HG03066 (cell line): ENCODE measurements around the gene MAML3.

ENCODE experiments used
- ATAC-seq: cut with Tn5 transposase; IDR thresholded peaks from one replicate; pipeline ENCODE4 v1.9.1; 2021; ENCODE audit warnings: low read depth; ENCODE audit not compliant: unreplicated experiment

The MAML3 gene

DNA sequence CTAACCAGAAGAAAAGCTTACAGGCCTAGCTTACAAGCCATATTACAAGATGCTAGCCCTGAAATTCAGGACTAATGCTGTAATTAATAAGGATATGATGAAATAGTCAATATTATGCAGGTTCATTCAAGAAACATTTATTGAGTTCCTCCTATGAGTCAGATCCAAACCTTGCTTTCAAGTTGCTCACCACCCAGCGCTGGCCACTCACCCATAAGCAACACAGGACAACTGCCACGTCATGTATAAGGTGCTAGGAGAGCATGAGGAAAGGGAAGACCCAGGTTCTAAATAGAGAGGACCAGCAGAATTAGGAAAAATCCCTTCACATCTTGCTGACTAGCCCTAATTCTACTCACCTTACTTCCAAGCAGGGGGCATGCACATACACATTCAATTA is 23.3 kb downstream of the MAML3 start:
- no peak for ATAC-seq

DNA sequence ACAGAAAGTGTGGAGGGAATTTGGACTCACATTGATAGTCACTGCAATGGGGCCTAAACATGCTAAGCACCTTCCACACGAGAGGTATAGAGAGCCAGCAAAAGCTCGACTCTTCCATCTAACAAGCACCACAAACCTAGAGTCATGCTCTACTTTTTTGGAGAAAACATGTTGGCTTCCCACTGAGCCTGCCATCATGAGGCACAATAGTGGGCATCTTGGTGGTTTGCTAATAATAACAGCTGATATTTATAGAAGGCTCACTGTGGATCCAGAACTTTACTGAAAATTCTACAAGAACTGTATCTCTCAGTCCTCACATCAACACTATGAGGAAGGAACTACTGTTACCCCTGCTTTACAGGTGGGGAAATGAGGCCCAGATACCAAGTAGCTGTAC is 26.6 kb downstream of the MAML3 start:
- ATAC-seq, result no peak

DNA sequence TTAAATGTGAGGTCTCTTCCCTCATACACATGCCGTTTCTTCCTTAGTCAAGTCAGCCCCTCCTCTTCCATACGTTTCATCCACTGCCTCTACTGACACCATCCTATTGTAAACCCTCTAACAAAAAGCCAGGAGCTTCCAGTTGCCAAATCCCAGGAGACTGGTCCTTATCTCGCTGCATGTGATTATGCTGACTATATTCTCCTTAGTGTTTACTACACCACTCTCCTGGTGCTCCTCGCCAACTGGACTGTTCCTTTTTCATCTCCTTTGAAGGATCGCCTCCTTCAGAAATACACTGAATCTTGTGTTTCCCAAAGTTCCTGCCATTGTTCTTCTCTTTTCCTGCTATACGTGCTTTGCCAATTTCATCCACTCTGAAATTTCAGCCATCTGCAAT is 27.7 kb downstream of the MAML3 start:
- ATAC-seq, result no peak

DNA sequence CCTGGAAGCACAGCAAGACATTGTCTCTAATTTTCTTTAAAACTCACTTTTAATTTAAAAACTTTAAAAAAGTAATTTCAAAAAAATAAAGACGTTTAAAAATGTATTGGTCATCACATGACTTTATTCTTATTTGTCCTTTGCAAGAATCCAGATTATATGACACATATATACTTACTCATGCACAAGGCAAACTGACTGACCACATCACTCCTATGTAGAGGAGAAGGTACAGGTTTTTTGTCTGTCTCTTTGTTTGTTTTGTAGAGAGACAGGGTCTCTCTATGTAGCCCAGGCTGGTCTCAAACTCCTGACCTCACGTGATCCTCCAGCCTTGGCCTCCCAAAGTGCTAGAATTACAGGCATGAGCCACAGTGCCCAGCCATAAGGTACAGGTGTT is 28.6 kb downstream of the MAML3 start:
- no peak for ATAC-seq

DNA sequence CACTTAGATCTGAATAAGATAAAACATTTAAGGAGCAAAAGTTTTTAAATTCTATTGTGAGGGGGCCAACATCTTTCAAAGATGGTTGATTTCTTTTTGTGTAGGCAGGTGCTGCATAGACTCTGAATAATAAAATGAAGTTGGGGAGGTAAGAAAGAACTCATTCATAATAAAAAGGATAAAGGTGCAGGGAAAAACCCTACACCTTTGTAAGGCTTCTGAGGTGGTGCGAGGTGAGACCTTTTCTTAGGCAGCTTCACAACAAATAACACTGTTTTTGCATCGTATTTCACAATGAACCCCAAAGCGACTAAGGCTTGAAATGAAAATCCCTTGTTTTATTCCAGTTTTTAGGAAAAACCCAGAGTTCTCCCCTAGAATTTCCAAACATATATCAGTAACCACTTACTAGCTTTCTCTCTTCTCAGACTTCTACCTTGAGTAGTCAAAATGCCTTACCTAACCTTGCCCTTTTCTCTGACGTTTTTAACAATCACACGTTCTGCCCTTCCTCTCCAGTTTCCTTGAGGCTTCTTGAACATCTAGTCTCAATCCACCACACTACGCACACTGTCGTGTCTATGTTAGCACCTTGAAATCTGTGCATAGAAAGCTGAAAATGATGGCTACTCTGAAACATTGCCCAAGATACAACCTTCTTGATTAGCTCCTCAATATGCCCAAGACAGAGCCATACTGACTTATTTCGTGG is 30.2 kb downstream of the MAML3 start:
- no peak for ATAC-seq

DNA sequence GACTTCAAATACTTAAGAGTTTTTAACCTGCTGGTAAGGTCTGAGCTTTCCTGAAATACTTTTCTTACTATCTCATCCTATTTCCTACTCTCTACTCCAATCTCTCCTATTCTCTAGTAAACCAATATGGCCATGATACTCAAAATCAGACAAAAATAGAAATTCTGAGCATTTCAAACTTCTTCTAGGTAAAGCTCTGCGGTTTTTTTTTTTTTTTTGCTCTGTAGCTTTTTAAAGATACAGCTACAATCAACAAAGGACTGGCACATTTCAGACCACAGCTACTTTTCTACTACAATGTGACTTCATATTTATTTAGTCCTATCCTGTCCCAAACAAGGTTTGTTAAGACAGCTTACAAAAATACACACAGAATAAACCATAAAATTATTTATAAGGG is 31.1 kb downstream of the MAML3 start:
- ATAC-seq, result no peak

DNA sequence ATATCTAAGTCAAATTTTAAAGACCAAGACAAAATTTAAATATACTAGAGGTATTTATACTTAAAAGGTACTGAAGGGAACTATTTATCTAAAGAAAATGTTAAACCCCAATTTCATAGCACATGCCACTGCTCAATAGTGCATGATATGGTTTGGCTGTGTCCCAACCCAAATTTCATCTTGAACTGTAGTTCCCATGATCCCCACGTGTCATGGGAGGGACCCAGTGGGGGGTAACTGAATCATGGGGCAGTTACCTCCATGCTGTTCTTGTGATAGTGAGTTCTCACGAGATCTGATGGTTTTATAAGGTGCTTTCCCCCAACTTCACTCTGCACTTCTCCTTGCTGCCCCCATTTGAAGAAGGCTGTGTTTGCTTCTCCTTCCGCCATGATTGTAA is 32.3 kb downstream of the MAML3 start:
- ATAC-seq, result no peak

DNA sequence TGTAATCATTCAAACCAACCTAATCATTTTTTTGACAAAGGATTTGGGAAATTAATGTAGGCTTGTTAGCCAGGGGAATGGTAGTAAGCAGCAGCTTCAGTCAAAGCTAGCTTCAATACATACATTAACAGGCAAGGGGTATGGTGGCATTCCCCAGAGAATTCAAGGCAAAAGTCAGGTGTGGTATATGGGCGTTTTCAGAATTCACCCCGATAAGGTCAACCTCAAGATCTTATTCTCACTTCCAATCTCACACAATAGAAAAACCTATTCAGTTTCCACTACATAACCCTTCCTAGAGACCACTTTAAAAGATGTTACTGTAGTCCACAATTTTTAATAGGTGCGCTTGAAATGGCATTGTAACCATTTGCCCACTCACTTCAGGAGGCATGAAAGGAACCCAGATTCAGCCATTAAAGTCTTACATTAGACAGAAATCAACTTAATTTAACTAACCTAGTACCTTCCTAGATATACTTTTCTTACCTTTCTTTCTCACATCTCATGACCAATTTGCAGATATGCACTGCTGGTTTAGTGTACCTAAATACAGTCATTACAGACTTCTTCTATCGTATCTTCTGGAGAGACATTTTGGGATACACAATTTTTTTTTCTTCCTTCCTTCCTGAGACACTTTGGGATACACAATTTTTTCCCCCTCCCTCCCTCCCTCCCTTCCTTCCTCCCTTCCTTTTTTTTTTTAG is 34.9 kb downstream of the MAML3 start:
- no peak for ATAC-seq

DNA sequence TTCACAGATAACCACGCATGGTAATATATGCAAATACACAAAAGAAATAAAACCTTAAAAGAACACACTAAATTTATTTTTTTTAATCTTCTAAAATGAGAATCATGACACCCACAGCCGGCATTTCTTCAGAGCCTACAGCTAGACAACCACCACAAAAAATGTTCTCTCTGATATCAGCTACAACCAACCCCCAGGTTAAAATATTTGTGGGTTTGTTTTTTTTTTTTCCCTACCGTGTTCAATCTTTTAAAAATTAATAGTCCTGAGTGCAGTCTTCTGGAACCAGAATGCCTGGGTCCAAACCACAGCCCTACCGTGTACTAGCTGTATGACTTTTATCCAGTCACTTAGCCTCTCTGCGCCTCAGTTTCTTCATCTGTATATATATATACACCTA is 36.0 kb downstream of the MAML3 start:
- no peak for ATAC-seq

DNA sequence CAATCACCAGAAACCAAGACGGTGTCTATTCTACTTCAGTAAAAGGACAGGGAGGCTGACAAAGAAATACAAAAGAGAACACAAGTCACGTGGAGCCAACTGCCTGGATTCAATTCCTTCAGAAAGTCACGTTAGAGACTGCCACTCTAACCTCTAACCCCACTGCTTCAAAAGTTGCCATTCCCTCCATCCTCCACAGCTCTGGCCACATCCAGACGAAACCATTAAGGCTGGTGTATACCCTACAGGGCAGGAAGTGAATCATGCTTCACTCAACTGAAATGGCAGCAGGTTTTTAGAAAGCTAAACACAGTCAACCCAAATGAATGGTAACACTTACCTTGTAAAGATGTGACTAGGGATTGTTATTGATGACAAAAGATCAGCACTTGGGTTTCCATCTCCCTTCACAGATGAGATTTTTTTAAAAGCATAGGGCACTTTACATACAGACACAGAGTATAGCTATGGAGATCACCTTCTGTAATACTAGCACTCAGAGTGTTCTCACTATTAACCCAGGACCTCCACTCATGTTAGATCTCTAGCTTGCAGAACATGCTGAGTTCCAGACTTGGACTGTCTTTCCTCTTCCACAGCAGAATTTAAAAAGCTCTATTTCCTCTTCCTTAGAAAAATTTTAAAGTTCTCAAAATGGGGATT is 37.4 kb downstream of the MAML3 start:
- ATAC-seq, result peak; percentile 51

DNA sequence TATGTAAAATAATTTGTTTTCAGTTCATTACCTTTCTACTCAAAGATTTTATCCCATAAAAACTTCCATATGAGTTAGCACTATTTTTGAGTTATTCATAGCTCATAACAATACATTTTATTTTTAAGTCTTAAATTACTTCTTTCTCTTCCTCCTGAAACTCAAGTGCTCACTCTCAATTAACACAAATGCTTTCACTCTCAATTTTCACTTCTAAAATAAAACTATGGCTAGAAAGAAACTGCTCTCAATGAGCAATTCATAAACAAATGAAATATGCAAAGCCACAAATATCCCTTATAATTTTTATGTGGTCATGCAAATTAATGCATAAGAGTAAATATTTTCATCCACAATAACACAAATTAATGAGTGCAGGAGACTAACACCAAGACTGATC is 38.8 kb downstream of the MAML3 start:
- peak; percentile 54 for ATAC-seq

DNA sequence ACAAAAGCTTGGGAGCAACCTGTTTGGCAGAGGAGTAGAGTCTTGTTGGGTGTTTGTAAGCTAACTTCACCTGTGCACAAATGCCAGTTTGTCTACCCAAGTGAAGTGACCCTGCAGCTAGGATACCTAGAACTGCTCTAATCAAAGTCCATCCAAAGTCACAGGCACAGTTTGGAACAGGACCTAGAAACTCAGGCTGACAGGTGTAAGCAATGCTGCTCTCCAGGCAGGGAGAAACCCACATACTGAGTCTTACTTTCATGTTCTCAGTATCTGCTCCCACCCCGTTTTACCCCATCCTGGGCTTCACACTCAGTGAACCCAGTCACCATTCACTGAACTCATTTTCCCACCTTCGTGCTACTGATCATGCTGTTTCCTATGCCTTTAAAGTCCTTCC is 40.3 kb downstream of the MAML3 start:
- no peak for ATAC-seq

DNA sequence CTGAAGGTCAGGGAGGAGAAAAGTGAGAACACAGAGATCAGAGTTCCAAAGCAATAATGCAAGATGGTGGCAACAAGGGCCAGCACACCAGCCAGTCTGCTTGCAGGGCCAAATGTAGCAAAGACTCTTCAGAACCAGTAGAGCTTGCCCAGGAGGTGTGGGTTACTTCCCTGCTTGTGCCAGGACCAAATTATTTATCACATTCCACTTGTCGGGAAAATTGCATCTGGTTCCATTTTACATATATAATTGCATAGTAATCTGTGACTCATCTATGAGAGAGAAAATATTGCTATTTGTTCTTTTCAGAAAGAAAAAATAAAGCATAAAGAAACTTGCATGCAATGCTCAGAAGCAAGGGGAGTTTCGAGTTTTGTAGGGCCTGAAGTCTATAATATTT is 41.4 kb downstream of the MAML3 start:
- ATAC-seq, result no peak

DNA sequence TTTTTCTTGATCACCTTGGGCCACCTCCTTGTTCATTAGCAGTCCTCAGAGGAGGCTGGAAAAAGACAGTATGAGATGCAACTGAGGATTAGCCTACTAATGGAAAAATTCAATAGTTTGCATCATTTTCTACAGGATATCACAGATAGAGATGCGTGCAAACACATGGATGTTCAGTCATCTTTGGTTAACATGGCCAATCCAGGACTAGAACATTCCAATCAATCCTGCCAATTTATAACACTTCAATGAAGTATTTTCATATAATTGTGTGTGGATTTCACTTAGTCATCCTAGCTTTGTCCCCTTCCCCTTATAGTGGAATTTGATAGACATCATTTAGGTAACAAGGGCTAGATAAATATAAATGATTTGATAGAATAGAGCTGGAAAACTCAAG is 42.7 kb downstream of the MAML3 start:
- ATAC-seq, result no peak

DNA sequence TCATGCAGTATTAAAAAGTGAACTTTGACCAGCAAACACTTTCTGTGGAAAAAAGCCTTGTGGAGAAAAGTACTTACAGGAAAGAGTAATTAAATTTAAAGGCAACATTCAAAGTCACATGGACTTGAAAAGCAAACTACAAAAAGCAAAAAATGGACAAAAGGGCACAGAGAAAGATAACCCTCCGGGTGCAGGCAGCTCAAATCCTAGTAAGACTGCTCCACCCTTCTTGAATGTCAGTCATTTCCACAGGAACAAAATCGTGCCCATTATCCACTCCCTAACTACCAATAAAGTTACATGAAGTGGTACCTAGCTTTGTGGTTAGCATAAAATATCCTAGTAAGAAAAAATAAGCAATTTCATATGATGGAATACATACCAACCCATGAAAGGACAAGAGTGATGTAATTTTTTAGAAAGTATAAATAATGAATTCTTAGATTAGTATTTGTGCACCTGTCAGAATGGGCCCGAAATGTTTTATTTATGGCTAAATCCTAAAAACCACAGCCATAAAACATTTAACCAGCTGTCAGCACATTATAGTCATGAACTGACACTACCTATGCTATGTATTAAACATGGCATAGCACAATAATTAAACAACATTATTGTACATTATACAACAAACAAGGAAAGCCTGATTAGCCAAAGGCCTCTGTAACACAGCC is 43.3 kb downstream of the MAML3 start:
- ATAC-seq, result no peak

DNA sequence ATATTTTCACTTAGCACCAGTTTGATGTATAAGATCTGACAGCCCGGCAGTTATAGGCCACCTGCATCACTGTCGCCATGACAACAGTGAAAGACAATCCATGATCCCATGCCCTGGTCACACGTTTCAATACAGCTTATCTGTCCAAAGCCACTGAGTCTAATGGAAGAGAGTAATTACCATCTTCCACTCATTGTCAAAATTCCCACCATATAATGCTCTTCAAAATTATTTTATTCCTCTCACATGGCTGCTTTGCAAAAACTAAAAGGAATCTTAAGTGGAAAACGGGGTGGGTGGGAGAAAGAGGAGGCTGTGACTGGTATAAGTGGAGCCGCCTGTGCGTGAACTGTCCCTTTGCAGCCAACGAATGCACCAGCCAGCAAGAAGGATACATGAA is 44.2 kb downstream of the MAML3 start:
- no peak for ATAC-seq

DNA sequence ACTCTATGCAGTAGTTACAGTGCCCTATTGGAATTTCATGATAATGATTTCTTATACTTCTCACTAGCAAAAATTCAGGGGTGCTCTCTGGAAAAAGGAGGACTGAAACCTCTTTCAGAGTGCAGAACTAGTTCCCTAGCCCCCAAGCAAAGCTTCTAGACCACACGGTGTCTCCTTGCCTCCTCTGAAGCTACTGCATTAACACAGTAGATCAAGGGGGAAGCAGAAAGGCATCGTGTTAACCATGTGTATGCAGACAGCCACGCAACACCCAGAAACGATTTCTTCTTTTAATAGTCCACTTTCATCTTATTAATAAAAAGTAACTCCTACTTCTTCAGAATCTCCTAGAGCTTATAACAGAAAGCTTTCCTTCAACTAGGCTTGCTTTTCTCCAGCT is 44.7 kb downstream of the MAML3 start:
- no peak for ATAC-seq

DNA sequence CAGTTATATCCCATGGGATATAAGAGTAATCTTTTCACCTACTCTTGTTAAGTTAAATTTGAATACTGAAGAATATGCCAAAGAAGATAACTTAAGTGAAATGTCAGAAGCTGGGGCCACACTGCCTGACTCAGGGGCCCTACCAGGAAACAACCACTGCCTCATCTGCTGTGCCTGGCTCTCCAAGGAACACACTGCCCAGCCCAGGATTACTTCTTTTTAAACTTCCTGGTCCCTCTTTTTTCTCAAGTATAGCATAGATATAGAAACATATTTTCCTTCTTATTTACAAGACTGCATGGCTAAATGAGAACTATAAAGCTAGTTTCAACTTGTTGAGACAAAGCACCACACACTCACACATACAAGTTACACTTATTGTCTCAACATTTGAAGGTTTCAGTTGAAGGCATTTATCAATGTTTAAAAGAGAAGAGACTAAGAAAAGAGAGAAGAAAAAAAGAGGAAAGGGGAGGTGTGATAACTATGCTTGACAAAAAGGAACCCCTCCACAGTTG is 45.2 kb downstream of the MAML3 start:
- ATAC-seq, result no peak

DNA sequence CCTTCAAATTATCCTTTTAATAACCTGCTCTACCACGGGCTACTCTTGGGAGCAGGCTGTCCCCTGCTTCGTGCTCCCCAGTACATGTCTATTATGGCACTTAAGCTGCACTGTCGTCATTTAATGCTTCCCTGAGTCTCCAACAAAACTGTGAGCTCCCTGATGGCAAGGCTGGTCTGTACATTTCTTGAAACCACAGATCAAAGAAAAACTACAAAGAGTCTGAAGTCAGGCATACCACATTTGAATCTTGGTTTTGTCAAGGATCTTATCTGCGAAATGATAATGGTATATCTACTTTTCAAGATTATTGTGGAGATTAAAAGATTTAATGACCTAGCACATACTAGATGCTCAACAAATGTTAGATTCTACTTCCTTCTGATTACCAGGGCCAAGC is 45.7 kb downstream of the MAML3 start:
- no peak for ATAC-seq

DNA sequence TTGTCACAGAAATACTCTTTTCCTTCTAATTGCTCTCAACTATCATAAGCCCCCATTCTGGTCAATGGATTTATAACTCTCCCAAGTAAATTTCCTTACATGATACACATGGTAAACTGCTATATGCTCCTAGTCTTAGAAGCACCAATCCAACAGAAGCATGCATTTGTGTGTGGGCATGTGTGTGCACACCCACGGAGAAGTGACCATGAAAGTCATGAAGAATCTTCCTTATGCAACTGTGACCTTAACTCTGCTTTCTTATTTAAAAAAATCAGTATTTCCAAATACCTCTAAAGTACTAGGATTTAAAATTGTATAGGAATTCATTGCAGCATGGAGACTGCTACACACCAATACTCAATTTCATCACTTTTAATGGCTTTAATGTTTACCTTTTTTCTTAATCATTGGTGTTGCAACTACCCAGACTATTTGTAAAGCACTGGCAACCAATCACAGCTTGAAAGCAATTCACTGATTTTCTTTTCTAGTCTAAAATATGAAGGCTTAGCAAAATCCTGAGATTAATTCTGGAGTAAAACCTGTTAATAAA is 47.6 kb downstream of the MAML3 start:
- ATAC-seq, result no peak

DNA sequence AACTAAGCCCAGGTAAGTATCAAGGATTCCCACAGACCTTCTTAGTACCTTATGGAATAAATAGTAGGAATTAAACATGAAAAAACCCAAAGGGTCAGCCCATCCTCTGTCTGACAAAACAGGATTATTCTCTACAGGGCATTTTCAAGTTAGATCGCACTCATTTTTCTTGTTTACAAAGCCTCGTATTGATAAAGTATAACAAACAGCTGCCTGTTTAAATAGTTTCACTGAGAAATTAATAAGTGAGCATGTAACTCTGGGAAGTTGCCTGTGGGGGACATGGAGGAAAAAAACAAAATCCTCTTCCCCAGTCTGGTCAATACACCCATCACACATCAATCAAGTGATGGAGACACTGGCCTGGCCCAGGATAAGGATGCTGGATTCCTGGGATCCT is 48.5 kb downstream of the MAML3 start:
- no peak for ATAC-seq
